OCI-M2 (cell line): ENCODE data around the gene FOXG1.

Source experiments
- DNase-seq: peaks from one replicate; lab custom pipeline; 2025; ENCODE audit not compliant: unreplicated experiment; lab: John Stamatoyannopoulos, UW

Gene FOXG1

GRCh38 chr14:28766469-28766955, at the start of gene FOXG1:
Gene FOXG1 (plus strand): TSS chr14:28766787. CDS start chr14:28767280, 493 bp downstream.
- DNase-seq = no peak

- no peak for DNase-seq
These were observed 47.5 kb upstream of the FOXG1 start for GRCh38 chr14:28719130-28719529.

- DNase-seq = no peak
These were observed 35.2 kb upstream of the FOXG1 start for GRCh38 chr14:28731358-28731757.

GRCh38 chr14:28742171-28742846, 24.3 kb upstream of the FOXG1 start:
- DNase-seq = no peak

- no peak for DNase-seq
These were observed 22.5 kb upstream of the FOXG1 start for GRCh38 chr14:28744126-28744525.

- no peak for DNase-seq
These were observed 21.4 kb upstream of the FOXG1 start for GRCh38 chr14:28745176-28745575.

GRCh38 chr14:28746247-28746646, 20.3 kb upstream of the FOXG1 start:
- no peak for DNase-seq

GRCh38 chr14:28751467-28752058, 15.0 kb upstream of the FOXG1 start:
- DNase-seq = peak; percentile 10

- no peak for DNase-seq
These were observed 12.2 kb upstream of the FOXG1 start for GRCh38 chr14:28754209-28754985.

- no peak for DNase-seq
These were observed 11.3 kb upstream of the FOXG1 start for GRCh38 chr14:28755198-28755815.

GRCh38 chr14:28755884-28756268, 10.7 kb upstream of the FOXG1 start:
- no peak for DNase-seq

GRCh38 chr14:28756269-28756883, 10.2 kb upstream of the FOXG1 start:
- no peak for DNase-seq

- no peak for DNase-seq
These were observed 9.6 kb upstream of the FOXG1 start for GRCh38 chr14:28756884-28757570.

GRCh38 chr14:28757786-28758185, 8.8 kb upstream of the FOXG1 start:
- DNase-seq = no peak

GRCh38 chr14:28758253-28758884, 8.2 kb upstream of the FOXG1 start:
- DNase-seq = no peak

- DNase-seq = no peak
These were observed 7.5 kb upstream of the FOXG1 start for GRCh38 chr14:28758885-28759652.

GRCh38 chr14:28759653-28760313, 6.8 kb upstream of the FOXG1 start:
- DNase-seq = no peak

GRCh38 chr14:28760431-28760996, 6.1 kb upstream of the FOXG1 start:
- no peak for DNase-seq
